HG03378 (cell line): ENCODE results near the gene ABCC3.

Experiments used
- ATAC-seq: cut with Tn5 transposase; IDR thresholded peaks from one replicate; pipeline ENCODE4 v1.9.1; 2021; ENCODE audit warnings: mild to moderate bottlenecking, moderate library complexity; ENCODE audit not compliant: unreplicated experiment

The ABCC3 gene

DNA sequence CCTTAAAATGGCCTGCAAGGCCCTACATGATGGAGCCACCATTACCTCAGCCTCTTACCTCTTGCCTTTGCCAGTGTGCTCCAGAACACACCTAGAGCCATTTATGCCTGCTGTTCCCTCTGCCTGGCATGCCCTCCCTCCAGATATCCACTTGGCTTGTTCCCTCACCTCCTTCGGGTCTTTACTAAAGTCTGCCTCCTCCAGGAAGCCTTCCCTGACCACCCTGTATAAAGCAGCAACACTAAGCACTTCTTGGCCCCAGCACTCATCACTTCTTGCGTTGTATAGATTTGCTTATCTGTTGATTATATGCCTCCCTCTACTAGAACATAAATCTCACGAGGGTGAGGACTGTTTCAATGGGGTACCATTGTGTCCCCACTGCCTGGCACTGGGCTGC, 47.8 kb downstream of the ABCC3 start:
- ATAC-seq, result no peak

DNA sequence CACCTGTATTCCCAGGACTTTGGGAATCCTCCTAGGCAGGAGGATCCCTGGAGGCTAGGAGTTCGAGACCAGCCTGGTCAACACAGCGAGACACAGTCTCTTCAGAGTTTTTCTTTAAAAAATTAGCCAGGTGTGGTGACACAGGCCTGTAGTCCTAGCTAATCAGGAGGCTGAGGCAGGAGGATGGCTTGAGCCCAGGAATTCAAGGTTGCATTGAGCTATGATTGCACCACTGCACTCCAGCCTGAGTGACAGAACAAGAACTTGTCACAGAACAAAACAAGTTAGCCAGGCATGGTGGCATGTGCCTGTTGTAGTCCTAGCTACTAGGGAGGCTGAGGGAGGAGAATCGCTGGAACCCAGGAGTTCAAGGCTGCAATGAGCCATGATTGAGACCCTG, 48.3 kb downstream of the ABCC3 start:
- ATAC-seq, result no peak

- no peak for ATAC-seq
Measured at GRCh38 chr17:50683434-50684287, 49.0 kb downstream of the ABCC3 start.

DNA sequence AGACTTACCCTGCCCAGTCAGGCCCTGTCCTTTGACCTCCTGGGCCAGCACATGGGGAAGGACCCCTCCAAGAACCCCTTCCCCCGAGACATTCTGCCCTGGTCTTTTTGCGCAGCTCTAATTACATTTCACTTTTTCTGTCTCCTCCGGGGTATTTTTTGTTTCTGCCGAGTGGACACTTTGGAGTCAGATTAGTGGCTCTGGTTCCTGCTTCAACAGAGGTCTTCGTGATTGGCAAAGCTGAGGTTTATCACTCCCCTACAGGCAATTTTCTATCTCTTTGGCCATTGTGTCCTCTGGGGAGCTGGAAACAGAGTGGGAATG, 49.6 kb downstream of the ABCC3 start:
- no peak for ATAC-seq

DNA sequence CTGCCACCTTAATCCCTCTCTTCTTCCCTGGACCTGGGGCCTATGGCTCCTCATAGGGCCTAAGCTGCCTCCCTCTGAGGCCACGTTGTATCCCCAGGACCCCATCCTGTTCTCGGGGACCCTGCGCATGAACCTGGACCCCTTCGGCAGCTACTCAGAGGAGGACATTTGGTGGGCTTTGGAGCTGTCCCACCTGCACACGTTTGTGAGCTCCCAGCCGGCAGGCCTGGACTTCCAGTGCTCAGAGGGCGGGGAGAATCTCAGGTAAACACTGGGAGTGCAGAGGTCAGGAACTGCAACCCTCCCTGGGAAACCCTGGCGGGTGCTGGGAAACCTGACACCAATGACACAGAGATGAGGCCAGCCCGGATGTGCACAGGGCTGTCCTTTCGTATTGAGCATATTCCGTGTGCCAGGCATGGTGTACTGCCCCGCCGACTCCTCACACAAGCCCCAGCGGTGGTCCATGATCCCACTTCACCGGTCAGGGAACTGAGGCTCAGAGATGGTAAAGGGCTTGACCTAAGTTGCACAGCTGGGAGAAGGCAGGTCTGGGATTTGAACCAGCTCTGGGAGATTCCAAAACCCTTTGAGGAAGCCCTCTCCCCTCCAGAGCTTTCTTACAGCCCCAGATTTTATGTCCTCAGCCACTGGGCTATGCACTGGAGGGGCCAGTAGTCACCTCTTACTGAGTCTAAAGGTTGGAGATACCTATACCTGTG, 50.1 kb downstream of the ABCC3 start:
- no peak for ATAC-seq

DNA sequence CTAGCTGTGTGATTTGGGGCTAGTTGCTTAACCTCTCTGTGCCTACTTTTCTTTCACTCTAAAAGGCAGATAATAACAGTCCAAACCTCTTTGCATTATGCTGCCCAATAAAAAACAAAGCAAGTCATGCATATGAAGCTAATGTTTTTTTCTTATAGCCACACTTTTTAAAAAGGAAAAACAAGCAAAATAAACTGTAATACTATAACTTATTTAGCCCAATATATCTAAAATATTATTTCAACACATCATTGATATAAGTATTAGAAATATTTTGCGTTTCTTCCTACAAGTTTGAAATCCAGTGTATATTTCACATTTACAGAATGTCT, 50.6 kb downstream of the ABCC3 start:
- no peak for ATAC-seq

GRCh38 chr17:50685691-50686493, 51.2 kb downstream of the ABCC3 start:
- no peak for ATAC-seq

DNA sequence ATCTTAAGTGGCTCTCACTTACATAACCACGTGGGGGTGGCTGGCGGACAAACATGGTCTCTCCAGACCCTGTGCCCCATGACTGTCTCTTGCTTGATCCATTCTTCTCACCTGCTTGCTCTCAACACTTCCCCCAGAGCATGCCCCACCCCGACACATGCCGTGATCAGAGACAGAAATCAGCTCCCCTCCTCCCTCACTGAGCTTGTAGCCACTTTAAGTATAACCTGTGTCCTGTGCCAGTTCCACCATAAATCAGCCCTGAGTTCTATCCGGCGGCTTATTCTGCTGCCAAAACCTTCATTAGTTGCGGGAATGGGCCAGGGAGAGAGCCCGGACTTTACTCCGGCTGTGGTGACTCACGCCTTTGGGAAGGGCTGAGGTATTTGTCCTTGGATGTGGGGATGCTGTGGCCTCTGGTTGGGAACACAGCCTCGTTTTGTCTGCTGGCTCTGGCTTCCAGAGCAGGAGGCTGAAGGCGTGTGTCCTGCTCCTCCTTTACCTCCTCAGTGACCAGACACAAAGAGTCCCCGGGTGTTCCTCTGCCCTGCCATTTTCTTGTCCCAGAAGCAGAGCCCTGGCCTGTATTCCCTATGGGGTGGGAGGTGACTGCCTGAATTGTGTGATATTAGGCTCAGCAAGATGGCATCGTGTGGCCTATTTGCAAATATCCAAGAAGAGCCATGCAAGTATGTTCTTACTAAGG, 52.0 kb downstream of the ABCC3 start:
- no peak for ATAC-seq

- no peak for ATAC-seq
Measured at GRCh38 chr17:50687200-50688066, 52.8 kb downstream of the ABCC3 start.

DNA sequence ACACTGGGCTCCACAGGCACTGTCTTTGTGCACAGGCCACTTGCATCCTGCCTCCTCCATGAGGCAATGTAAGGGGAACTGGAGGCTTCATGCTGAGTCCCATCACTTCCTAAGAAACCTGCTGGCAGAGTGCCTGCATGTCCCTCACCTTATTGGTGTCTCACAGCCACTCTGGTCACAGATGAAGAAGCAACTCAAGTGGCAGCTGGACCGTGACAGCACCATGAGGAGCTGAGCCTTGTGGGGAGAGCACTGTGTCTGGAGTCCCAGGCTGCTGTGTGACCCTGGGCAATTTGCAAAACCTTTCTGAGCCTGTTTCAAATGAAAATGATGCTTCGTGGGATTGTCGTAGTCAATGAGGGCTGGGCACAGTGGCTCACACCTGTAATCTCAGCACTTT, 53.6 kb downstream of the ABCC3 start:
- no peak for ATAC-seq

DNA sequence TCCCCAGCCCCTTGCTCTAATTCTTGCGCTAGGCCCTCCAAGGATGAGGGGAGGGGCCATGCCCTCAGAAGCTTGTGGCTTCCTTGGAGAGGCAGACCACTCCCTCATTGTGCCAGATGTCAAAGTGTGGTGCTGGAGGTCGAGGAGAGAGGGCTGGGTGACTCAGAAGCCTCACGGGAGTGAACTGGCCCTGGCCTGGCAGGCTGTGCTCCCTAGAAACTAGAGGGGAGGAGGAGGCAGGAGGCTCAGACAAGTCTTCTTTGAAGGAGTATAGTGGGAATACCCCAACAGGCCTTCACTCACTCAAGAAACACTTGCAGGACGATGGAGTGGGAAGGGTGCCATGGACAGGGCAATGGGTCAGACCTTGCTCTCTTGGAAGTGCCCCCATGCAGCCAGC, 54.6 kb downstream of the ABCC3 start:
- ATAC-seq, result no peak

GRCh38 chr17:50689956-50690886, 55.5 kb downstream of the ABCC3 start:
- no peak for ATAC-seq

- no peak for ATAC-seq
Measured at GRCh38 chr17:50690887-50691549, 56.3 kb downstream of the ABCC3 start.

DNA sequence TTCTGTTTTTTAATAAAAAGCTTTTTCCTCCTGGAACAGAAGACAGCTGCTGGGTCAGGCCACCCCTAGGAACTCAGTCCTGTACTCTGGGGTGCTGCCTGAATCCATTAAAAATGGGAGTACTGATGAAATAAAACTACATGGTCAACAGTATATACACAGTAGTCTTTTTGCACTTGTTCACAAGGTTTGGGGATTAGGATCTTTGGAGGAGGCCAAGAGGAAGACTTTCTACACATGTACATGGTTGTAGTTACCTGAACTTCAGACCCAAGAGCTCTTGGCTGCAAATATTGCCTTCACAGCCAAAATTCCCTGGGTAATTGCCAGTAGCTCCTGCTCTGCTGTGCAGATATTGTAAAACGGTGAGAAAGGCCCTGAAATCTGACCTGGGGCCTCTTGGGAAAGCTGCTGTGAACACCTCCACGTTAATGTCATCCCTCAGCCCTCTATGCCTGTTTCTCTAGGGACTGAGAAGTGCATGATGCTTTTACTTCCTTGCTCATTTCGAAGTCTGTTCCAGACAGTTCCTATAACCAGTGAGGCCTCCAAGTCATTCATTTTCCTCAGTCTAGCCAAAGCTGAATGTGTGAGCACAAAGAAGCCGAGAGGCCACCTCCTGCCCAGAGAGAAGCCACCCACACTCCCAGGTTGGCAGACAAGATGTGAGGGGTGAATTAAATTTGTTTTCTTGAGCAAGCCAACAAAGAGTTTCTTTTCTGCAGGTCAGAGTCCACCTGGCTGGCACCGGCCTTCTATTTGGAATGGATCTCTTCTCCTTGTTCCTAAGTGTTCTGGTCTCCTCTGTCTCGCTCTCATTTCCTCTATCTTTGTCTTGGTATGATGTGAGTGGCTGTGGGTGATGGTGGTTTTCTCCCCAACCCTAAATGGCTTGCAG, 57.1 kb downstream of the ABCC3 start:
- no peak for ATAC-seq

DNA sequence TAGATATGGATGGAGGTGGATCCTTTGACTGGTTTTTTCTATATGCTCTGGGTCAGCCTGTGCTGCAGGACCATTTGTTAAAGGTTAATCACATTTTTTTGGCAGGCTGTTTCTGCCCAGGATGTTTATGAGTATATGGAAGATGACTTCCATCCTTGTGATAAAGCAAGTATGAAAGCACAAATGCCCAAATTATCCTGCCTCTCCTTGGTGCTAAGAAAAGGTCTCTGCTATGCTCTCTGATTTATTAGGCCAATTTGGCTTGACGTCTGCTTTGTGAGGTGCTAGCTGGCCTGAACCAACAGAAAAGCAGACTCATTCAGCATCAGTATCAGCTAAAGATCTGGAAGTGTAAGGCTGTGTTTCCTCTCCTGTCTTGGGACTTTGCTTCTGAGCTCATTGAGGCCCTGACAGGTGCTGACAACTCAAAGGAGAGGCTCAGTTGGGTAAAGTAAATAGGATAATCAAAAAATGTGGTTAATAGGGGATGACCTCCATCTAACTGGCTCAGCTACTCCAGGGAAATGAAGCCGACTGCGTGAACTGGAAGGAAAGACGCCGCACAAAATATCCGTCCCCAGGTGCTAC, 57.9 kb downstream of the ABCC3 start:
- no peak for ATAC-seq

DNA sequence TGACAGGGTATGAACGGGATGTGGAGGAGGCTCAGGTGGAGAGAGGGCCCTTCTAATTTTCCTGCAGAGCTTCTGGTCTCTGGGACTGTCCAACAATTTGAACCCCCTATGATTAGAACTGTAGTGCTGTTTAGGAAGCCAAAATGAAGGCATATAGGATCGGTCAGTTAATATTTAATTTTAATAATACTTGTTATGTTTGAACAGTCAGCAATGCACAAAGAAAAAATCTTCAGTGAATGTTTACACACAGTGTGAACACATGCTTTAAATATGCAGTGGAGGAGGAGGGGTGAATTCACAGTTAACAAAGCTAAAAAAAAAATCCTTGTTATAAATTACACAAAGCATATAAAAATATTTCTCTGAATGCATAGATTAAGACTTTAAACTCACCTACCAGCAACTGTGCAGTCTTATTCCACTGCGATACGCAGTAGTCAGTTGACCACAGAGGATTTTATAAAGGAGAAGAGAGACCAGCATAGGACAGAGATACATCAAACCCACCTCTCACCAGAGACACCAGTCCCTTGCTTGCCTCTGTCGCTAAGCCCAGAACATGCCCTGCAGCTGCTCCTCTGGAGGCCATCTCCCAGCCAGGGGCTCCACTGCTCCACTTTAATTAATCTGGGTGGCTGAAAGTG, 58.5 kb downstream of the ABCC3 start:
- ATAC-seq, result no peak

GRCh38 chr17:50696365-50696879, 61.7 kb downstream of the ABCC3 start:
- no peak for ATAC-seq
